HFF-Myc (cell line): Measurements from ENCODE around the gene TSPAN9.

Experiments
- DNase-seq: peaks from one replicate; pipeline ENCODE4 v3.0.0-alpha.2; 2011; ENCODE audit warnings: low read depth; ENCODE audit errors: extremely low read depth
- H3K4me3 ChIP-seq: replicated peaks from 2 replicates; pipeline ENCODE4 v1.5.1; 2011; ENCODE audit warnings: low read depth, mild to moderate bottlenecking, control low read depth, low read length
- CTCF ChIP-seq: IDR thresholded peaks from 2 replicates; pipeline ENCODE4 v1.5.1; 2012; ENCODE audit warnings: mild to moderate bottlenecking, low read depth, low read length, control low read depth; ENCODE audit errors: missing control alignments

The TSPAN9 gene

GRCh38 chr12:3098436-3098835 lies 21.3 kb downstream of the TSPAN9 start:
- no peak for DNase-seq
- TF ChIP-seq CTCF, result no peak
- H3K4me3 ChIP-seq, result no peak overlapping the region

GRCh38 chr12:3099146-3099545 lies 22.0 kb downstream of the TSPAN9 start:
- H3K4me3 ChIP-seq, result no peak overlapping the region
- TF ChIP-seq CTCF, result no peak
- no peak for DNase-seq

GRCh38 chr12:3101309-3102024 lies 24.3 kb downstream of the TSPAN9 start:
- H3K4me3 ChIP-seq, result no peak overlapping the region
- TF ChIP-seq CTCF, result no peak

GRCh38 chr12:3102771-3103410 lies 25.7 kb downstream of the TSPAN9 start:
- no peak overlapping the region for H3K4me3 ChIP-seq
- no peak for TF ChIP-seq CTCF
- DNase-seq, result no peak

More at GRCh38 chr12:3101309-3102024, 24.3 kb downstream of the TSPAN9 start:
- no peak for DNase-seq

GRCh38 chr12:3103806-3104205 lies 26.6 kb downstream of the TSPAN9 start:
- H3K4me3 ChIP-seq, result no peak overlapping the region
- no peak for TF ChIP-seq CTCF
- no peak for DNase-seq

GRCh38 chr12:3105690-3106479 lies 28.7 kb downstream of the TSPAN9 start:
- no peak for TF ChIP-seq CTCF
- H3K4me3 ChIP-seq, result no peak overlapping the region
- DNase-seq, result no peak
